Measurements from ENCODE around the gene LOC128125822.

LOC128125822 gene

DNA sequence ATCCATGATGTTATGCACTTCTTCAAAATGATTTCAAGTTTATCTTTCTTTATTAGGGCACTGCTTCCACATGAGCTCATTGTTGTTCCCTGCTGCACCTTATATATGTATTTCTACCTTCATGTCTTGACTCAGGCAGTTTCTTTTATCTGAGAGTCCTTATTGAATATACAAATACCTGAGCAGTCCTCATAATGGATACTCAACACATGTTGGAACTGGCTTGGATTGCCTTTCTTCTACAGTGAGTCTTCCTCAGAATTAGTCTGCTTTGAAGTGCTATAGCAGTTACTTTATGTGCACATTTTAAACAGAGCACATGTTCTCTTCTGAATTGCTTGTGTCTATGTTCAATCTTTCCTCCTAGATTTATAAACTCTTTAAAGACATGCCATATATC lies 45.3 kb upstream of the LOC128125822 start:
- DNase-seq, result no peak
- Mint-ChIP-seq H3K9me3 (no peaks in the 10 kb centered on the region), H3K4me3 (no peak overlapping the region), H3K36me3 (no peaks in the 10 kb centered on the region), H3K4me1 (peaks cover 5 to 12% of the 10 kb centered on the region in 2 donors), H3K27ac (no peak overlapping the region), H3K27me3 (ENCODE audit: low read depth in 2 of 2) (no peaks in the 10 kb centered on the region)
- H3K4me3 ChIP-seq (ENCODE audit: low read length), result no peak overlapping the region
- H3K9me3 ChIP-seq (ENCODE audit: control insufficient read depth, insufficient read depth, low read length), result no peaks in the 10 kb centered on the region
- no peak overlapping the region for H3K27ac ChIP-seq (ENCODE audit: low read length)
- no peaks in the 10 kb centered on the region for H3K27me3 ChIP-seq (ENCODE audit: control insufficient read depth, insufficient read depth, low read length)
- no peaks in the 10 kb centered on the region for H3K36me3 ChIP-seq (ENCODE audit: control insufficient read depth, insufficient read depth, low read length)
- TF ChIP-seq, protein P1, sequence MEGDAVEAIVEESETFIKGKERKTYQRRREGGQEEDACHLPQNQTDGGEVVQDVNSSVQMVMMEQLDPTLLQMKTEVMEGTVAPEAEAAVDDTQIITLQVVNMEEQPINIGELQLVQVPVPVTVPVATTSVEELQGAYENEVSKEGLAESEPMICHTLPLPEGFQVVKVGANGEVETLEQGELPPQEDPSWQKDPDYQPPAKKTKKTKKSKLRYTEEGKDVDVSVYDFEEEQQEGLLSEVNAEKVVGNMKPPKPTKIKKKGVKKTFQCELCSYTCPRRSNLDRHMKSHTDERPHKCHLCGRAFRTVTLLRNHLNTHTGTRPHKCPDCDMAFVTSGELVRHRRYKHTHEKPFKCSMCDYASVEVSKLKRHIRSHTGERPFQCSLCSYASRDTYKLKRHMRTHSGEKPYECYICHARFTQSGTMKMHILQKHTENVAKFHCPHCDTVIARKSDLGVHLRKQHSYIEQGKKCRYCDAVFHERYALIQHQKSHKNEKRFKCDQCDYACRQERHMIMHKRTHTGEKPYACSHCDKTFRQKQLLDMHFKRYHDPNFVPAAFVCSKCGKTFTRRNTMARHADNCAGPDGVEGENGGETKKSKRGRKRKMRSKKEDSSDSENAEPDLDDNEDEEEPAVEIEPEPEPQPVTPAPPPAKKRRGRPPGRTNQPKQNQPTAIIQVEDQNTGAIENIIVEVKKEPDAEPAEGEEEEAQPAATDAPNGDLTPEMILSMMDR (IDR thresholded peaks at IDR 0.05), result no peak
- H3K4me1 ChIP-seq (ENCODE audit: control insufficient read depth, insufficient read depth, low read length), result no peaks in the 10 kb centered on the region
- intact Hi-C loops (cut with micrococcal nuclease), result no loop called here
- ATAC-seq, result no peak

DNA sequence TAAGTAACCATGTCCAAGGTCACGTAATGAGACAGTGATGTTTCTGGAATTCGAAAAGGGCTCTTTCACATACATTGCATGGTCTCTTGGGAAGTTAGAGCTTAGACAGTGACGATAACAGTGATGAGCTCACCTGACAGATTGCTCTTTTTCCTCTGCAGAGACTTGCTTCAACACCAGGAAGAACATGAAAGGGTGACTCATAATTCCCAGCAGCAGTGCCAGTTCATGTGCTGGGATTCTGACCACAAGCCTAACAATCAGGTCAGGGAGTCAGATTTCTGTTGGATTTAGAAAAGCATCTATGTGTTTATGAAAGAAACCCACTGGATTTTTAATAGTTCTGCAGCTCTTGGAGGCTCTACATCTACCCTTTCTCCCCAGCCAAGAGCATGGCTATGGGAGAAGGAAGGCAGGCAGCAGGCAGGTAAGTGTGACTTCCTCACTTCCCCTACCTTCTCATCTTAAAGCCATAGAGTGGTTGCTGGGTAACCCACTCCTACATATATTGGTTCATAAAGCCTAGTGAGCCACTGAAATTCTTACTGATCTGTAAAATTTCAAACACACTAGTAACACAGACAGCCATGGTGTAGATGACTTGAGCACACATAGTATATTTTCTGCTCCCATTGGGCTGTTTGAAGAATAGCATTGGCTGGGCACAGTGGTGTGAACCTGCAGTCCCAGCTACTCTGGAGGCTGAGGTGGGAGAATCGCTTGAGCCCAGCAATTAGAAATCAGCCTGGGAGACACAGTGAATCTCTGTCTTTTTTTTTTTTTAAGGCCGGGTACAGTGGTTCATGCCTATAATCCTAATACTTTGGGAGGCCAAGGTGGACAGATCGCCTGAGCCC lies 44.4 kb upstream of the LOC128125822 start:
- Histone ChIP-seq H3K4me3 (ENCODE audit: low read length) (no peak overlapping the region), H3K27me3 (ENCODE audit: control insufficient read depth, insufficient read depth, low read length) (no peaks in the 10 kb centered on the region), H3K27ac (ENCODE audit: low read length) (no peak overlapping the region), H3K9me3 (ENCODE audit: control insufficient read depth, insufficient read depth, low read length) (no peaks in the 10 kb centered on the region), H3K4me1 (ENCODE audit: control insufficient read depth, insufficient read depth, low read length) (no peaks in the 10 kb centered on the region), H3K36me3 (ENCODE audit: control insufficient read depth, insufficient read depth, low read length) (no peaks in the 10 kb centered on the region)
- no peaks in the 10 kb centered on the region for H3K9me3 Mint-ChIP-seq
- H3K27me3 Mint-ChIP-seq (ENCODE audit: low read depth in 2 of 2), result no peaks in the 10 kb centered on the region
- no peak for ATAC-seq
- H3K4me1 Mint-ChIP-seq, result peaks cover 5 to 12% of the 10 kb centered on the region in 2 donors
- H3K27ac Mint-ChIP-seq, result no peak overlapping the region
- no peak overlapping the region for H3K4me3 Mint-ChIP-seq
- 90% methylated on average over 6 of the region's 6 CpGs for WGBS (ENCODE audit: insufficient coverage)
- no peaks in the 10 kb centered on the region for H3K36me3 Mint-ChIP-seq
- TF ChIP-seq, protein P1 (IDR thresholded peaks at IDR 0.05), result no peak
- intact Hi-C loops (cut with micrococcal nuclease), result no loop called here
- no peak for DNase-seq

DNA sequence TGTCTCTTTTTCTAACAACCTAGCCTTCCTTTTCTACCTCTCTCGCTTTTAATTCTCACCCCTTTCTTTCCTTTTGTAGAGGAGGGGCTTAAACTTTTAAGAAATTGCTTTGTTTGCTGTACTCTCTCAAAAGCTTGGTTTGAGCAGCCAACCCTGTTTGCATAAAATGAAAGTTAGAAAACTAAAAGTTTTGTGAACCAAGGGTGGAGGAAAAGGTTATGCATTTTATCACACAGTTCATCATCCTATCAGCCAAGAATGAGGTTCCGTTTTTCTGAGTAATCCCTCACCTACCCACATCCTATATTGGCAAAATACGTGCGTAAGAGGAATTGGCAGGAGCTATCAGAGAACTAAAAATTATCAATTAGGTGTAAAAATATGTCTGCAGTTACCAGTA lies 42.8 kb upstream of the LOC128125822 start:
- Histone ChIP-seq H3K27me3 (ENCODE audit: control insufficient read depth, insufficient read depth, low read length) (no peaks in the 10 kb centered on the region), H3K4me1 (ENCODE audit: control insufficient read depth, insufficient read depth, low read length) (no peaks in the 10 kb centered on the region), H3K4me3 (ENCODE audit: low read length) (no peak overlapping the region), H3K36me3 (ENCODE audit: control insufficient read depth, insufficient read depth, low read length) (no peaks in the 10 kb centered on the region), H3K27ac (ENCODE audit: low read length) (no peak overlapping the region), H3K9me3 (ENCODE audit: control insufficient read depth, insufficient read depth, low read length) (no peaks in the 10 kb centered on the region)
- no peak for ATAC-seq
- no peaks in the 10 kb centered on the region for H3K36me3 Mint-ChIP-seq
- intact Hi-C loops (cut with micrococcal nuclease), result no loop called here
- no peak for DNase-seq
- WGBS (ENCODE audit: insufficient coverage), result no CpG with 5 or more reads among the region's 4 CpGs
- TF ChIP-seq, protein P1 (IDR thresholded peaks at IDR 0.05), result no peak
- H3K27ac Mint-ChIP-seq, result no peak overlapping the region
- H3K27me3 Mint-ChIP-seq (ENCODE audit: low read depth in 2 of 2), result no peaks in the 10 kb centered on the region
- H3K4me1 Mint-ChIP-seq, result peaks cover 5 to 12% of the 10 kb centered on the region in 2 donors
- H3K9me3 Mint-ChIP-seq, result no peaks in the 10 kb centered on the region
- no peak overlapping the region for H3K4me3 Mint-ChIP-seq

DNA sequence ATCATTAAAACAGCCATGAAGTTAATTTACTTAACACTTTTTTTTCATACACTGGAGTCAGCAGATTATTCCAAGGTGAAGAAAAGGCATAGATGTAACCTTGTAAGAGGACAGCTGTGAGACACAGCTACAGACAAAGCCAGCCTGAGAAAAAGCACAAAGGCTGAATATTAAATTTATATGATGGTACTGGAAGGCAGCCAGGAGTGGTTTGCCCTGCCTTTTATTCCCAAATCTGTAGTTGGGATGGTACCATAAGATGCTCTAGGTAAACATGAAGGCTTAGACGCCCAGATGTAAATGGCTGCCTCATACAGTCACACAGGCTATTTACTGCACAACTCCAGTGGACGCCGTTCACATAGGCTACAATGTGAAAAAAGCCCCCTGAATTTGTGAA lies 42.1 kb upstream of the LOC128125822 start:
- no peaks in the 10 kb centered on the region for H3K4me1 ChIP-seq (ENCODE audit: control insufficient read depth, insufficient read depth, low read length)
- ATAC-seq, result no peak
- no peak overlapping the region for H3K27ac Mint-ChIP-seq
- no peak overlapping the region for H3K4me3 ChIP-seq (ENCODE audit: low read length)
- 90% methylated on average over 3 of the region's 3 CpGs for WGBS (ENCODE audit: insufficient coverage)
- H3K27ac ChIP-seq (ENCODE audit: low read length), result no peak overlapping the region
- H3K9me3 ChIP-seq (ENCODE audit: control insufficient read depth, insufficient read depth, low read length), result no peaks in the 10 kb centered on the region
- H3K27me3 Mint-ChIP-seq (ENCODE audit: low read depth in 2 of 2), result no peaks in the 10 kb centered on the region
- H3K27me3 ChIP-seq (ENCODE audit: control insufficient read depth, insufficient read depth, low read length), result no peaks in the 10 kb centered on the region
- no peaks in the 10 kb centered on the region for H3K36me3 ChIP-seq (ENCODE audit: control insufficient read depth, insufficient read depth, low read length)
- no peak for DNase-seq
- H3K9me3 Mint-ChIP-seq, result no peaks in the 10 kb centered on the region
- TF ChIP-seq, protein P1 (IDR thresholded peaks at IDR 0.05), result no peak
- intact Hi-C loops (cut with micrococcal nuclease), result no loop called here
- H3K4me1 Mint-ChIP-seq, result peaks cover 5 to 12% of the 10 kb centered on the region in 2 donors
- no peaks in the 10 kb centered on the region for H3K36me3 Mint-ChIP-seq
- H3K4me3 Mint-ChIP-seq, result no peak overlapping the region
